Neural cell (in vitro differentiated cells): Measurements from ENCODE around the gene TINAGL1.

Source experiments
- CTCF ChIP-seq: fragments of 450-650 bp; IDR thresholded peaks from 2 replicates; pipeline ENCODE4 v1.5.1; 2014; ENCODE audit warnings: antibody characterized with exemption, mild to moderate bottlenecking, moderate library complexity; ENCODE audit not compliant: poor library complexity, severe bottlenecking
- EP300 ChIP-seq: fragments of 450-650 bp; conservative IDR thresholded peaks from 2 replicates; pipeline ENCODE4 v1.6.1; 2014; ENCODE audit warnings: antibody characterized with exemption, mild to moderate bottlenecking, moderate library complexity; ENCODE audit not compliant: poor library complexity, severe bottlenecking
- EZH2 ChIP-seq: fragments of 200-600, 300-800 bp; shearing (Covaris generic), sonication (generic); IDR thresholded peaks from 2 replicates; pipeline ENCODE4 v1.6.1; 2014; ENCODE audit warnings: antibody characterized with exemption, low read length, borderline replicate concordance, mild to moderate bottlenecking; ENCODE audit not compliant: insufficient read depth, poor library complexity, severe bottlenecking
- MXI1 ChIP-seq: fragments of 450-650 bp; conservative IDR thresholded peaks from 2 replicates; pipeline ENCODE4 v1.6.1; 2014; ENCODE audit warnings: antibody characterized with exemption, mild to moderate bottlenecking; ENCODE audit not compliant: poor library complexity, severe bottlenecking
- POLR2AphosphoS5 ChIP-seq: IDR thresholded peaks from 2 replicates; pipeline ENCODE4 v1.6.1; 2012
- RAD21 ChIP-seq: fragments of 450-650 bp; conservative IDR thresholded peaks from 2 replicates; pipeline ENCODE4 v1.6.1; 2014; ENCODE audit warnings: antibody characterized with exemption, mild to moderate bottlenecking, moderate library complexity
- TAF1 ChIP-seq: IDR thresholded peaks from 2 replicates; pipeline ENCODE4 v1.6.1; 2012; ENCODE audit warnings: low read depth
- TF ChIP-seq, protein P1 (sequence below): IDR thresholded peaks from 2 replicates; pipeline ENCODE4 v1.6.1; 2012; ENCODE audit warnings: borderline replicate concordance

DNA sequence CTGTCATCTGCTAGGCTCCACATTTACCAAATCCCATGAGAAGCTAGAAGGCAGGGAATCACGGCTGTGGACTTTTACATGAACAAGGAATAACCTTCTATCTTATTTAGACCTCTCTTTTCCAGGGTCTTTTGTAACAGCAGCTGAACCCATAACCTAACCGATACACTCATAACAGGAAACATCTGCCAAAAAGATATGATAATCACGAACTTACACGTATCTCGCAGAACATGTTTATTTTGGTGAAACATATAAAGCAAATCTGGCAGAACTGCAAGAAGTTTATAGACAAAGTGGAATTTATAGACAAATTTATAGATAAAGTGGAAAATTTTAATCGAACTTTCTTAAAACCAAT, 20.4 kb downstream of the TINAGL1 start:
- TF ChIP-seq CTCF (no peak), TAF1 (no peak), EP300 (no peak), EZH2 (no peak), RAD21 (no peak), POLR2AphosphoS5 (no peak), MXI1 (no peak)
- TF ChIP-seq, protein P1, sequence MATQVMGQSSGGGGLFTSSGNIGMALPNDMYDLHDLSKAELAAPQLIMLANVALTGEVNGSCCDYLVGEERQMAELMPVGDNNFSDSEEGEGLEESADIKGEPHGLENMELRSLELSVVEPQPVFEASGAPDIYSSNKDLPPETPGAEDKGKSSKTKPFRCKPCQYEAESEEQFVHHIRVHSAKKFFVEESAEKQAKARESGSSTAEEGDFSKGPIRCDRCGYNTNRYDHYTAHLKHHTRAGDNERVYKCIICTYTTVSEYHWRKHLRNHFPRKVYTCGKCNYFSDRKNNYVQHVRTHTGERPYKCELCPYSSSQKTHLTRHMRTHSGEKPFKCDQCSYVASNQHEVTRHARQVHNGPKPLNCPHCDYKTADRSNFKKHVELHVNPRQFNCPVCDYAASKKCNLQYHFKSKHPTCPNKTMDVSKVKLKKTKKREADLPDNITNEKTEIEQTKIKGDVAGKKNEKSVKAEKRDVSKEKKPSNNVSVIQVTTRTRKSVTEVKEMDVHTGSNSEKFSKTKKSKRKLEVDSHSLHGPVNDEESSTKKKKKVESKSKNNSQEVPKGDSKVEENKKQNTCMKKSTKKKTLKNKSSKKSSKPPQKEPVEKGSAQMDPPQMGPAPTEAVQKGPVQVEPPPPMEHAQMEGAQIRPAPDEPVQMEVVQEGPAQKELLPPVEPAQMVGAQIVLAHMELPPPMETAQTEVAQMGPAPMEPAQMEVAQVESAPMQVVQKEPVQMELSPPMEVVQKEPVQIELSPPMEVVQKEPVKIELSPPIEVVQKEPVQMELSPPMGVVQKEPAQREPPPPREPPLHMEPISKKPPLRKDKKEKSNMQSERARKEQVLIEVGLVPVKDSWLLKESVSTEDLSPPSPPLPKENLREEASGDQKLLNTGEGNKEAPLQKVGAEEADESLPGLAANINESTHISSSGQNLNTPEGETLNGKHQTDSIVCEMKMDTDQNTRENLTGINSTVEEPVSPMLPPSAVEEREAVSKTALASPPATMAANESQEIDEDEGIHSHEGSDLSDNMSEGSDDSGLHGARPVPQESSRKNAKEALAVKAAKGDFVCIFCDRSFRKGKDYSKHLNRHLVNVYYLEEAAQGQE, result no peak
